ENCODE measurements around the gene ADPRHL1.

The ADPRHL1 gene

DNA sequence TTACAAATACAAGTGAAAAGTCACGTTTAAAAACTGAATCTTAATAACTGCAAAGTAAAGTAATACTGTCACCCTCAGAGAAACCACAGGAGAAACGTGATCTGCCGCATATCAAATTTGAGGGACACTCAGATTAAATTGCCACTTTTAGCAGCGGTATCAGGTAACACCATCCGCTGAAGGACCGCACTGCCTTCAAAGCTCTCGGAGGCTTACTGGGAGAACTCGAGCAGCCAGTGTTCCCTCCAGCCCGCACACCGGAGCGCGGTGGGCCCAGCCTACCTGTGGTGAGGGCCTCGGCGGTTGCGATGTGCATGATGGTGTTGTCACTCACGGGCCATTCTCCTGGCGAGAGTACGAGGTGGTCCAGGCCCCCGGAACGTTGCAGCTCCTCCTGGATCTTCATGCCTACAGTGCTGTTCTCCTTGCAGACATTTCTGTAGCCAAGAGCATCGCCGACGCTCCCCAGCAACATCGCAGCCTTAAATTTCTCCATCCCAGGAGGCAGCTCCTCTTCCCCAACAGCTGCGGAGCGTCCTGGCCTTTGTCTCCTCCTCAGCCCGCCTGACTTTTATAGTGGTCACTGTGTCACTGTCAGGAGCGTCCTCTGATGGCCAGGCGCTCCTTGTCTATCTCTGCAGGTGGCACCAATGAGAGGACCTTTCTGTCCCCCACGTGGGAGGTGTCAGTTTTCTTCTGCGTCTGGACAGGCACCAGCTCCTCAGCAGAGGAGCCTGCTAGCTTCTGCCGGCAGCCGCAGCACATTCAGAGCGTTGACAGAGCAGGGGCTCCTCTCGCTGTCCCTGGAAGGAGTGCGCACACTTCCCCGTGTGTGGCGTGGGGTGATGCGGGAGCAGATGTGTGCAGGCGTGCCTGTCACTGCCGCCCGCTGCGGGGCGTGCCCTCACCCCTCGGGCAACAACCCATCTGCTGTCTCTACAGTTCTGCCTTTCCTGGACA, at the start of gene ADPRHL1:
TSS of gene ADPRHL1 (minus strand) at position 547 of the 960 bp plus-strand sequence. CDS start at position 496, 51 bp downstream.
- DNase-seq (ENCODE audit: low read depth, low spot score) = no peak
- Histone ChIP-seq H3K4me1 (ENCODE audit: insufficient read depth, insufficient read length) (peaks cover 5% of the 10 kb centered on the region), H3K9me3 (ENCODE audit: insufficient read depth, low read length) (no peaks in the 10 kb centered on the region), H3K4me3 (ENCODE audit: insufficient read length, low read depth) (no peak within 1 kb of the TSS), H3K36me3 (ENCODE audit: insufficient read depth, insufficient read length, low read length) (peaks cover 68% of the 10 kb centered on the region), H3K27me3 (ENCODE audit: insufficient read depth, insufficient read length) (no peaks in the 10 kb centered on the region), H3K9ac (ENCODE audit: insufficient read length, low read depth) (no peak within 1 kb of the TSS)
- TF ChIP-seq SUZ12 (IDR thresholded peaks at IDR 0.05; ENCODE audit: extremely low read depth, insufficient read depth, insufficient read length) (no peak), YY1 (IDR thresholded peaks at IDR 0.05; ENCODE audit: insufficient read depth, insufficient read length) (no peak)

DNA sequence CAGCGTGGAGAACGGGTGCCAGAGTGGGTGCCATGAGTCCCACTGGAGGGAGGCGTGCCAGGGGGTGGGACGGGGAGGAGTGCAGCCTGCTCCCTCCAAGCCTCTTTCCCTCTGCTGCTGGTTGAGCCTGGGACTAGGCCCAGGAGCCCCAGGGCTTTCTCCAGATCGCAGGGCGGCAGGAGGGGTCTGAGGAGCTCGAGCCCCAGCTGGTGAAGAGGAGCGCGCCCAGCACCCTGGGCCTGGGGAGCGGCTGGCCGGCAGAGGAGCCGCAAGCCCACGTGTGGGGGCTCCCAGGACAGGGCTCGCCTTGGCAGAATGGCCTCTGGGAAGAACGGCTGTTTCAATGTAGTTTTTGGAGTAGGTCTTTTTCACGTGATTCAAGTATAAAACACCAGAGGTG, 49.4 kb upstream of the ADPRHL1 start:
- TF ChIP-seq SUZ12 (IDR thresholded peaks at IDR 0.05; ENCODE audit: extremely low read depth, insufficient read depth, insufficient read length) (no peak), ZNF274 (IDR thresholded peaks at IDR 0.05; ENCODE audit: low read depth, low read length) (no peak), YY1 (IDR thresholded peaks at IDR 0.05; ENCODE audit: insufficient read depth, insufficient read length) (no peak)
- H3K4me1 ChIP-seq (ENCODE audit: insufficient read depth, insufficient read length) = no peaks in the 10 kb centered on the region
- no peaks in the 10 kb centered on the region for H3K27me3 ChIP-seq (ENCODE audit: insufficient read depth, insufficient read length)
- peaks cover 91% of the 10 kb centered on the region for H3K36me3 ChIP-seq (ENCODE audit: insufficient read depth, insufficient read length, low read length)
- H3K4me3 ChIP-seq (ENCODE audit: insufficient read length, low read depth) = no peak overlapping the region
- no peak overlapping the region for H3K9ac ChIP-seq (ENCODE audit: insufficient read length, low read depth)
- DNase-seq (ENCODE audit: low read depth, low spot score) = no peak
- no peaks in the 10 kb centered on the region for H3K9me3 ChIP-seq (ENCODE audit: insufficient read depth, low read length)

DNA sequence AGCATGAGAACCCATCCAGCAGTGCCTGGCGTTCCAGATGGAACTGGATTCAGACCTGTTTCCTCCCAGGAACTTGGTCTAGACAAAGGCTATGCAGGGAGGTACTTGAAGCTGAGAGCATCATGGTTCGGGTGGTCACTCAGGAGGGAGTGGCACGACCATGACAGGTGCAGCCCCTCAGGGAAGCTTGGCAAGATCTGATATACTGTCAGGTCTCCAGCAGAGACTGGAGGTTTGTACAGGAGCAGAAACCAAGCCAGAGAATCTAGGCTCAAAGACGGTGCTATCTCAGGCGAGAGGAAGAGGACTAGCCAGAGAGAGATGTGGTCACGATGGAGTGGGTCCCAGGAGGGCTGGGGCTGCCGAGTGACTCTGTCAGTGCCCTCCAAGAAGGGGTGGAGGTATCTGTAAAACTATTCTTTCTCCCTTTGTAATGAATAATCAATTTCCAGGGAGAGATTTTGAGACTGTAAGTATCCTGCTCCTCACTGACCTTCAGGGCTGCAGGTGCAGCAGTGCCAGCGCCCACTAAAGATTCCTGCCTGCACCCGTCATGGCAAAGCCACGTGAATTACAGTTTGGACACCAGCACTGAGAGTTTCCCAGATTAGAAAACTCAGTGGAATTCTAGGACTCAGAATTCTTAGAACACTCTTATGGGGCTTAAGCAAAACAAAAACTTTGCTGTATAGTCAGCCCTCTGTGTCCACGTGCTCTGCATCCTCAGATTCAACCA, 47.4 kb upstream of the ADPRHL1 start:
- Histone ChIP-seq H3K36me3 (ENCODE audit: insufficient read depth, insufficient read length, low read length) (peaks cover 97% of the 10 kb centered on the region), H3K27me3 (ENCODE audit: insufficient read depth, insufficient read length) (no peaks in the 10 kb centered on the region), H3K4me1 (ENCODE audit: insufficient read depth, insufficient read length) (no peaks in the 10 kb centered on the region), H3K9ac (ENCODE audit: insufficient read length, low read depth) (no peak overlapping the region), H3K4me3 (ENCODE audit: insufficient read length, low read depth) (no peak overlapping the region), H3K9me3 (ENCODE audit: insufficient read depth, low read length) (no peaks in the 10 kb centered on the region)
- no peak for DNase-seq (ENCODE audit: low read depth, low spot score)
- TF ChIP-seq ZNF274 (IDR thresholded peaks at IDR 0.05; ENCODE audit: low read depth, low read length) (no peak), SUZ12 (IDR thresholded peaks at IDR 0.05; ENCODE audit: extremely low read depth, insufficient read depth, insufficient read length) (no peak), YY1 (IDR thresholded peaks at IDR 0.05; ENCODE audit: insufficient read depth, insufficient read length) (no peak)

DNA sequence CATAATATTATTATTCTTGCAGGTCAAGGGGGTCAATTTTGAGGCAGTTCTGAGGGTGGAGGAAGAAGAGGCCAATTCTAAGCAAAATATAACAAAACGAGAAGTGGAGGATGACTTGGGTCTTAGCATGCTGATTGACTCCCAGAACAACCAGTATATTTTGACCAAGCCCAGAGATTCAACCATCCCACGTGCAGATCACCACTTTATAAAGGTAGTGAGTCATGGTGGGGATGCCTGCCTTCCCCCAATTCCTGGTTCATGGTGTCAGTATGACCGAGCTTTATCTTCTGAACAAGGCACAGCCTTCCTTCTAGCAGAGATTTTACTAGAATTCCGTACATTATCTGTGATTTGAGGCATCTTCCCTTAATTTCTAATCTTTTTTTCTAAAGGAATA, 46.6 kb upstream of the ADPRHL1 start:
- H3K36me3 ChIP-seq (ENCODE audit: insufficient read depth, insufficient read length, low read length) = peaks cover 97% of the 10 kb centered on the region

DNA sequence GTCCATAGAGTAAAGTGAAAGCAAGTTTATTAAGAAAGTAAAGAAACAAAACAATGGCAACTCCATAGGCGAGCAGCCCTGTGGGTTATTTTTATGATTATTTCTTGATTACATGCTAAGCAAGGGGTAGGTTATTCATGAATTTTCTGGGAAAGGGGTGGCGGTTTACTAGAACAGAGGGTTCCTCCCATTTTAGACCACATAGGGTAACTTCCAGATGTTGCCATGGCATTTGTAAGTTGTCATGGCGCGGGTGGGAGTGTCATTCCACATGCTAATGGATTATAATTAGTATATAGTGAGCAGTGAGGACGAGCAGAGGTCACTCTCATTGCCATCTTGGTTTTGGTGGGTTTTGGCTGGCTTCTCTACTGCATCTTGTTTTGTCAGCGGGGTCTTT, 45.6 kb upstream of the ADPRHL1 start:
- Histone ChIP-seq H3K4me3 (ENCODE audit: insufficient read length, low read depth) (no peak overlapping the region), H3K9me3 (ENCODE audit: insufficient read depth, low read length) (no peaks in the 10 kb centered on the region), H3K4me1 (ENCODE audit: insufficient read depth, insufficient read length) (peaks cover 6% of the 10 kb centered on the region), H3K9ac (ENCODE audit: insufficient read length, low read depth) (no peak overlapping the region), H3K36me3 (ENCODE audit: insufficient read depth, insufficient read length, low read length) (peaks cover 97% of the 10 kb centered on the region), H3K27me3 (ENCODE audit: insufficient read depth, insufficient read length) (no peaks in the 10 kb centered on the region)
- DNase-seq (ENCODE audit: low read depth, low spot score) = no peak
- TF ChIP-seq SUZ12 (IDR thresholded peaks at IDR 0.05; ENCODE audit: extremely low read depth, insufficient read depth, insufficient read length) (no peak), YY1 (IDR thresholded peaks at IDR 0.05; ENCODE audit: insufficient read depth, insufficient read length) (no peak), ZNF274 (IDR thresholded peaks at IDR 0.05; ENCODE audit: low read depth, low read length) (no peak)

More for the DNA sequence above, 46.6 kb upstream of the ADPRHL1 start:
- H3K4me1 ChIP-seq (ENCODE audit: insufficient read depth, insufficient read length) = peaks cover 3% of the 10 kb centered on the region
- TF ChIP-seq YY1 (IDR thresholded peaks at IDR 0.05; ENCODE audit: insufficient read depth, insufficient read length) = no peak
- no peak for TF ChIP-seq SUZ12 (IDR thresholded peaks at IDR 0.05; ENCODE audit: extremely low read depth, insufficient read depth, insufficient read length)
- TF ChIP-seq ZNF274 (IDR thresholded peaks at IDR 0.05; ENCODE audit: low read depth, low read length) = no peak
- no peak overlapping the region for H3K4me3 ChIP-seq (ENCODE audit: insufficient read length, low read depth)
- DNase-seq (ENCODE audit: low read depth, low spot score) = no peak
- no peak overlapping the region for H3K9ac ChIP-seq (ENCODE audit: insufficient read length, low read depth)
- H3K9me3 ChIP-seq (ENCODE audit: insufficient read depth, low read length) = no peaks in the 10 kb centered on the region
- no peaks in the 10 kb centered on the region for H3K27me3 ChIP-seq (ENCODE audit: insufficient read depth, insufficient read length)

DNA sequence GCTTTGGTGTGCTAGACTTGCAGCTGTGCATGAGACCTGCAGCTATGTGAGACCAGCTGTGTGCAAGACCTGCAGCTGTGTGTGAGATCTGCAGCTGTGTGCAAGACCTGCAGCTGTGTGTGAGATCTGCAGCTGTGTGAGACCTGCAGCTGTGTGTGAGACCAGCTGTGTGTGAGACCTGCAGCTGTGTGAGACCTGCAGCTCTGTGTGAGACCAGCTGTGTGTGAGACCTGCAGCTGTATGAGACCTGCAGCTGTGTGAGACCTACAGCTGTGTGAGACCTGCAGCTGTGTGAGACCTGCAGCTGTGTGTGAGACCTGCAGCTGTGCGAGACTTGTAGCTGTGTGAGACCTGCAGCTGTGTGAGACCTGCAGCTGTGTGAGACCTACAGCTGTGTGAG, 43.9 kb upstream of the ADPRHL1 start:
- peaks cover 80% of the 10 kb centered on the region for H3K36me3 ChIP-seq (ENCODE audit: insufficient read depth, insufficient read length, low read length)
- H3K4me1 ChIP-seq (ENCODE audit: insufficient read depth, insufficient read length) = peaks cover 6% of the 10 kb centered on the region
- no peaks in the 10 kb centered on the region for H3K27me3 ChIP-seq (ENCODE audit: insufficient read depth, insufficient read length)
- no peak overlapping the region for H3K9ac ChIP-seq (ENCODE audit: insufficient read length, low read depth)
- no peak overlapping the region for H3K4me3 ChIP-seq (ENCODE audit: insufficient read length, low read depth)
- no peak for TF ChIP-seq ZNF274 (IDR thresholded peaks at IDR 0.05; ENCODE audit: low read depth, low read length)
- H3K9me3 ChIP-seq (ENCODE audit: insufficient read depth, low read length) = no peaks in the 10 kb centered on the region
- no peak for DNase-seq (ENCODE audit: low read depth, low spot score)
